Vagina (tissue), 2 donors: Measurements from ENCODE around the gene SCTR. TPM values are rescaled to one million over a fixed set of nuclear protein-coding genes. Genes with fewer than 3 reads are reported as not detected.
A peak's percentile ranks its signal among the peaks of the same experiment; 100 is the strongest.

ENCODE experiments used
- DNase-seq, 2 donors: peaks; one replicate each; pipeline ENCODE4 v3.0.0-alpha.2; 2017; ENCODE audit errors: extremely low spot score in 2 of 2
- H3K27ac ChIP-seq: fragments of 200-600 bp; sonication (generic); one replicate; pipeline ENCODE4 v1.5.1; 2019
- H3K27me3 ChIP-seq: fragments of 200-600 bp; sonication (generic); one replicate; pipeline ENCODE4 v1.5.1; 2019
- H3K36me3 ChIP-seq, 2 donors: fragments of 200-600 bp; sonication (generic); one replicate each; pipeline ENCODE4 v1.5.1; 2017 to 2019
- H3K4me1 ChIP-seq: fragments of 200-600 bp; sonication (generic); one replicate; pipeline ENCODE4 v1.5.1; 2019
- H3K4me3 ChIP-seq, 2 donors: fragments of 200-600 bp; sonication (generic); 1 replicate in 1 of 2; 2 replicates in 1 of 2; pipeline ENCODE4 v1.5.1; 2016 to 2019
- H3K9me3 ChIP-seq: fragments of 200-600 bp; sonication (generic); one replicate; pipeline ENCODE4 v1.5.1; 2019
- POLR2A ChIP-seq, 2 donors: fragments of 450-650 bp; IDR thresholded peaks; one replicate each; pipeline ENCODE4 v1.6.1; 2017; ENCODE audit warnings: antibody characterized with exemption in 2 of 2, mild to moderate bottlenecking in 2 of 2, moderate library complexity in 2 of 2
- POLR2AphosphoS5 ChIP-seq, 2 donors: sonication (generic); formaldehyde crosslinking; IDR thresholded peaks; one replicate each; pipeline ENCODE4 v1.9.0; 2017; ENCODE audit warnings: antibody characterized with exemption in 2 of 2, mild to moderate bottlenecking in 2 of 2, low read depth in 1 of 2; ENCODE audit not compliant: insufficient read depth in 1 of 2
- intact Hi-C: fragments of 100-400 bp; cut with DNase I; formaldehyde crosslinking; loops from one replicate; pipeline ENCODE4 v1.15.1; 2023
- total RNA-seq: library from RNA; depleted of rRNA; stranded (reverse); fragments of >200 nt; gene quantifications from one replicate; pipeline ENCODE4 v1.2.3, GENCODE V29; 2016
- TF ChIP-seq, protein P1 (sequence below), 3 experiments: fragments of 450-650 bp in 2 of 3; fragments of 200-600 bp in 1 of 3; sonication (generic) in 1 of 3; IDR thresholded peaks; one replicate each; pipeline ENCODE4 v1.5.1; 2017 to 2019; ENCODE audit warnings: antibody characterized with exemption in 3 of 3, mild to moderate bottlenecking in 2 of 3, moderate library complexity in 2 of 3

SCTR gene
- total RNA-seq, 1 donor from 2014 or later, result not detected

DNA sequence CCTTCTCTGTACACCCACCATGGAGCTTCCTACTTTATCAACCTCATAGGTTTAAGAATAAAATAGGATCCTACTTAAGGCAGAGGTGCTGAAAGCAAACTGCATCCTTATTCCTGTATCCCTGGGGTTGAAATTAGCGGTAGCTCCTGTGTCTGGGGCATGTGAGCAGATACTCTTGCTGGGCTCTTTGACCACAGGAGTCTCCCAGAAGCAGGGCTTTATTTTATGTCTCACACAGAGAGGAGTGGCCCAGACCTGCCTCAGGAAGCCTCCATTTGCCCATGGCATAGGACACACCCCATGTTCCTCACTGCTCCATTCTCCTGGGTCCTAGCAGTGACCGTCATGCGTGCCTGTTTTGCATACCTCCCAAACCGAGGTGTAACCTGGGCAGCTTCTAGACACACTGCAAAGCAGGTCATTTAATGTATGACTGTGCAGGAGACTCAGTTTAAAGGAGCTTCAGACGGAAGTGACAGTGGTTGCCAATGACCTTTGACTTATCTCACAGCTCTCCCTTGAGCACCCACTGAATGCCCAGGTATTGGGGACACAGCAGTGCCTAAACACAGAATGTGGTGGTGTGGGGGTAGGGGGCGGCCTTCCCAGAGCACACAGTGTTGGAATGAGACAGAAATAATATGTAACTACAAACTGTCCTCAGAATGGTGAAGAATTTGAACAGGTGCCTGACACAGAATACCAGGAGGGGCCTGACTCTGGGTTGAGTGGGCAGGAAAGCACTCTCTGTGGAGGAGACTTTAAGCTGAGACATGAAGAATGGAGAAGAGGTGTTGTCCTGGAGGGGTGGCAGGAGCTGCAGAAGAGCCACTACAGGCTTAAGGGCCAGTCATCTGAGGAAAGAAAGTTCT lies 89.0 kb downstream of the SCTR start:
- intact Hi-C loops, result no loop called here
- TF ChIP-seq POLR2A (IDR thresholded peaks at IDR 0.05), result no peak
- no peak for TF ChIP-seq POLR2AphosphoS5 (IDR thresholded peaks at IDR 0.05; ENCODE audit: insufficient read depth in 1 of 2, low read depth in 1 of 2)
- TF ChIP-seq, protein P1, sequence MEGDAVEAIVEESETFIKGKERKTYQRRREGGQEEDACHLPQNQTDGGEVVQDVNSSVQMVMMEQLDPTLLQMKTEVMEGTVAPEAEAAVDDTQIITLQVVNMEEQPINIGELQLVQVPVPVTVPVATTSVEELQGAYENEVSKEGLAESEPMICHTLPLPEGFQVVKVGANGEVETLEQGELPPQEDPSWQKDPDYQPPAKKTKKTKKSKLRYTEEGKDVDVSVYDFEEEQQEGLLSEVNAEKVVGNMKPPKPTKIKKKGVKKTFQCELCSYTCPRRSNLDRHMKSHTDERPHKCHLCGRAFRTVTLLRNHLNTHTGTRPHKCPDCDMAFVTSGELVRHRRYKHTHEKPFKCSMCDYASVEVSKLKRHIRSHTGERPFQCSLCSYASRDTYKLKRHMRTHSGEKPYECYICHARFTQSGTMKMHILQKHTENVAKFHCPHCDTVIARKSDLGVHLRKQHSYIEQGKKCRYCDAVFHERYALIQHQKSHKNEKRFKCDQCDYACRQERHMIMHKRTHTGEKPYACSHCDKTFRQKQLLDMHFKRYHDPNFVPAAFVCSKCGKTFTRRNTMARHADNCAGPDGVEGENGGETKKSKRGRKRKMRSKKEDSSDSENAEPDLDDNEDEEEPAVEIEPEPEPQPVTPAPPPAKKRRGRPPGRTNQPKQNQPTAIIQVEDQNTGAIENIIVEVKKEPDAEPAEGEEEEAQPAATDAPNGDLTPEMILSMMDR (IDR thresholded peaks at IDR 0.05), result no peak

GRCh38 chr2:119434664-119435063 lies 89.6 kb downstream of the SCTR start:
- no peaks in the 10 kb centered on the region for H3K36me3 ChIP-seq
- intact Hi-C loops, result no loop called here
- no peak overlapping the region for H3K27ac ChIP-seq
- peak in 1 of 2 donors; percentile 32 for DNase-seq
- TF ChIP-seq POLR2A (IDR thresholded peaks at IDR 0.05), result no peak
- TF ChIP-seq, protein P1 (IDR thresholded peaks at IDR 0.05), result no peak
- no peaks in the 10 kb centered on the region for H3K27me3 ChIP-seq
- no peaks in the 10 kb centered on the region for H3K9me3 ChIP-seq
- H3K4me3 ChIP-seq, result no peak overlapping the region
- H3K4me1 ChIP-seq, result peaks cover 23% of the 10 kb centered on the region

More for the DNA sequence above, 89.0 kb downstream of the SCTR start:
- H3K9me3 ChIP-seq, result no peaks in the 10 kb centered on the region
- H3K4me1 ChIP-seq, result peaks cover 23% of the 10 kb centered on the region
- H3K27ac ChIP-seq, result no peak overlapping the region
- no peak overlapping the region for H3K4me3 ChIP-seq
- H3K36me3 ChIP-seq, result no peaks in the 10 kb centered on the region
- DNase-seq, result peak in 1 of 2 donors; percentile 54
- H3K27me3 ChIP-seq, result no peaks in the 10 kb centered on the region

- intact Hi-C loops, result no loop called here
- DNase-seq, result no peak
- no peak overlapping the region for H3K27ac ChIP-seq
- TF ChIP-seq POLR2A (IDR thresholded peaks at IDR 0.05) (no peak), POLR2AphosphoS5 (IDR thresholded peaks at IDR 0.05; ENCODE audit: insufficient read depth in 1 of 2, low read depth in 1 of 2) (no peak)
- TF ChIP-seq, protein P1 (IDR thresholded peaks at IDR 0.05), result no peak
- H3K9me3 ChIP-seq, result no peaks in the 10 kb centered on the region
- H3K4me3 ChIP-seq, result no peak overlapping the region
- no peaks in the 10 kb centered on the region for H3K36me3 ChIP-seq
- H3K4me1 ChIP-seq, result peaks cover 31% of the 10 kb centered on the region
- H3K27me3 ChIP-seq, result no peaks in the 10 kb centered on the region
Measured at GRCh38 chr2:119433636-119434327, 90.5 kb downstream of the SCTR start.

DNA sequence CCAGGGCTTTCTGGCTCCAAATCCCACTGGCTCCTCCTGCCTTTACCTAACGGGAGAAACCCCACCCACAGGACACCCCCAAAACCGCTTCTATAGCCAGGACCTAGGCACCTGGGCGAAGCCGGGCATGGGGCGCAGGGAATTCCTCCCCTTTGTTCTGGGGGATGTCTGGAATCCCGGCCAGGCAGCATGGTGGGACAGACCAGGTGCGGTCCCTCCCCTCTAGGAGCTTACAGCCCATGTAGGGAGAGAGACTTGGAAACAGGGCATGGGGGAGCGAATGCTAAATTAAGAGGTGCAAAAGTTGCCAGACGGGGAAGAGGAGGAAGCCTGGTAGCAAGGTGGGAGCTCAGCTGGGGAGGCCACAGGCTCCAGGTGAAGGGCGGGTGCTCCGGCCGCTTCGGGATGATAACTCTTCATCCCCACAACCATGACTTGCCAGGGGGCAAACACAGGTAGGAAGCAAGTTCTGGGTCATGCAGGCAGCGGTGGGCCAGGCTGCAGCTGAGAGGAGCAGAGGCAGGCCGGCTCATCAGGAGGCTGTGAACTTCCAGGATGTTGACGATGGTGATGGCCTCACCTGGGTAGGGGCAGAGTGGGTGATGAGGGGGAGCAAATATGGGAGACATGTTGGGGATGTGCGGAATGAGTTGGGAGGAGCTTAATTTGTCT lies 91.3 kb downstream of the SCTR start:
- Histone ChIP-seq H3K36me3 (no peaks in the 10 kb centered on the region), H3K9me3 (no peaks in the 10 kb centered on the region), H3K4me1 (peaks cover 32% of the 10 kb centered on the region), H3K4me3 (peak overlapping the region; percentile 60 to 65), H3K27ac (peak overlapping the region; percentile 70), H3K27me3 (no peaks in the 10 kb centered on the region)
- intact Hi-C loops, result no loop called here
- no peak for TF ChIP-seq POLR2AphosphoS5 (IDR thresholded peaks at IDR 0.05; ENCODE audit: insufficient read depth in 1 of 2, low read depth in 1 of 2)
- TF ChIP-seq, protein P1 (IDR thresholded peaks at IDR 0.05), result no peak
- no peak for DNase-seq
